ENCODE measurements around the gene TMED10. TPM values are rescaled to one million over a fixed set of nuclear protein-coding genes. Genes with fewer than 3 reads are reported as not detected.

The TMED10 gene
- total and polyA plus RNA-seq, 2 of the 13 experiments (the other 11 are each of a cell fraction or from before 2014, with no cell fraction given), result 311 to 377 TPM

DNA sequence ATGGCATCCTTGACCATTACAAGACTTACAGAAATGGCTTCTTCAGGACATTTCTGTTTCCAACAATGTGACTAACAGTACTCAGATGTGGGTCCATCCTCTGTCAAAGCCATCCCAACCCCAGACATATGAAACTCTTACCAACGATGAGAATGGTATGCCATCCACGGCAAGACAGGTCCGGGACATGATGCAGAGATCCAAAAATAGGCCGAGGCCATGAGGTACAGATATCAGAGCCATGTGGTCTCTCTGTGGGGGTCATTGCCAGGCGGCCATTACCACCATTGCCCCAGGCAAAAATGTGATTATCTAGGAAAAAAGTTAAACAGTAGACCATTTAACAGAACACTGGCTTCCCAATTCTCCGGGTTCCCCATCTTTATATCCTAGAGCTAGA, 79.5 kb downstream of the TMED10 start:
- Histone ChIP-seq H3K9ac (ENCODE audit: insufficient read depth, low read depth, low read length) (no peak overlapping the region), H3K4me1 (ENCODE audit: insufficient read depth, low read length) (no peaks in the 10 kb centered on the region), H3K27ac (ENCODE audit: extremely low read length, insufficient read depth, low read length) (no peak overlapping the region), H3K36me3 (replicated peaks in 1 of 2; ENCODE audit: control insufficient read depth in 1 of 2, insufficient read depth in 2 of 2, low read length in 2 of 2) (peaks cover 10 to 57% of the 10 kb centered on the region in 2 experiments), H3K27me3 (ENCODE audit: control insufficient read depth in 1 of 2, insufficient read depth in 2 of 2, low read length in 2 of 2) (no peaks in the 10 kb centered on the region), H3K9me3 (ENCODE audit: low read length) (no peaks in the 10 kb centered on the region), H3K4me2 (ENCODE audit: low read depth, low read length) (no peak overlapping the region), H2AFZ (ENCODE audit: low read length) (no peak overlapping the region), H4K20me1 (ENCODE audit: insufficient read depth, low read length) (no peaks in the 10 kb centered on the region), H3K4me3 (replicated peaks in 1 of 3; ENCODE audit: insufficient read depth in 1 of 3, low read depth in 2 of 3, low read length in 3 of 3) (no peak overlapping the region), H3K79me2 (ENCODE audit: insufficient read depth, low read length) (no peaks in the 10 kb centered on the region)
- BruUV-seq (replicated peaks), result no TSS peak
- ChIA-PET POLR2A (no interaction called here), CTCF (ENCODE audit: low intra/inter-chr PET ratio, low total read pairs) (no interaction called here)
- in situ Hi-C loops (cut with HindIII; ENCODE audit: extremely low pct_ligation_motif_present, low pct_unique_long_range_greater_than_20kb) (no loop called here), intact Hi-C loops (cut with micrococcal nuclease; ENCODE audit: unreplicated experiment) (no loop called here)
- 99% methylated on average over 6 of the region's 6 CpGs for WGBS (ENCODE audit: low lambda C conversion rate)
- TF ChIP-seq, protein P1, sequence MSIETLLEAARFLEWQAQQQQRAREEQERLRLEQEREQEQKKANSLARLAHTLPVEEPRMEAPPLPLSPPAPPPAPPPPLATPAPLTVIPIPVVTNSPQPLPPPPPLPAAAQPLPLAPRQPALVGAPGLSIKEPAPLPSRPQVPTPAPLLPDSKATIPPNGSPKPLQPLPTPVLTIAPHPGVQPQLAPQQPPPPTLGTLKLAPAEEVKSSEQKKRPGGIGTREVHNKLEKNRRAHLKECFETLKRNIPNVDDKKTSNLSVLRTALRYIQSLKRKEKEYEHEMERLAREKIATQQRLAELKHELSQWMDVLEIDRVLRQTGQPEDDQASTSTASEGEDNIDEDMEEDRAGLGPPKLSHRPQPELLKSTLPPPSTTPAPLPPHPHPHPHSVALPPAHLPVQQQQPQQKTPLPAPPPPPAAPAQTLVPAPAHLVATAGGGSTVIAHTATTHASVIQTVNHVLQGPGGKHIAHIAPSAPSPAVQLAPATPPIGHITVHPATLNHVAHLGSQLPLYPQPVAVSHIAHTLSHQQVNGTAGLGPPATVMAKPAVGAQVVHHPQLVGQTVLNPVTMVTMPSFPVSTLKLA (IDR thresholded peaks at IDR 0.05), result peak; percentile 86
- TF ChIP-seq TAF15 (IDR thresholded peaks at IDR 0.05; ENCODE audit: low read depth, low read length, poor library complexity, severe bottlenecking), result no peak
- no peak for FAIRE-seq
- no peak for DNase-seq (ENCODE audit: low spot score)
- ATAC-seq, result no peak

DNA sequence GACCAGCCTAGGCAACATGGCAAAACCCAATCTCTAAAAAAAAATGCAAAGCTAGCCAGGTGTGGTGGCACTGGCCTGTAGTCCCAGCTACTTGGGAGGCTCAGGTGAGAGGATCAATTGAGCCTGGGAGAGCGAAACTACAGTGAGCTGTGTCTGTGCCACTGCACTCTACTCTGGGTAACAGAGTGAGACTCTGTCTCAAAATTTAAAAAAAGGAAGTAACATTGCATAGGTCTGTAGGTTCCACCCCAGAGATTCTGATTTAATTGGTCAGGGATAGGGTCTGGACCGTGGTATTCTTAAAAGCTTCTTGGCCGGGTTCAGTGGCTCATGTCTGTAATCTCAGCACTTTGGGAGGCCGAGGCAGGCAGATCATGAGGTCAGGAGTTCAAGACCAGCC, 80.7 kb downstream of the TMED10 start:
- DNase-seq (ENCODE audit: low spot score) (no peak), ATAC-seq (no peak), FAIRE-seq (no peak)
- Histone ChIP-seq H3K9me3 (ENCODE audit: low read length) (no peaks in the 10 kb centered on the region), H3K36me3 (replicated peaks in 1 of 2; ENCODE audit: control insufficient read depth in 1 of 2, insufficient read depth in 2 of 2, low read length in 2 of 2) (peaks cover 10 to 54% of the 10 kb centered on the region in 2 experiments), H4K20me1 (ENCODE audit: insufficient read depth, low read length) (no peaks in the 10 kb centered on the region), H3K4me3 (replicated peaks in 1 of 3; ENCODE audit: insufficient read depth in 1 of 3, low read depth in 2 of 3, low read length in 3 of 3) (no peak overlapping the region), H3K9ac (ENCODE audit: insufficient read depth, low read depth, low read length) (no peak overlapping the region), H2AFZ (ENCODE audit: low read length) (no peak overlapping the region), H3K79me2 (ENCODE audit: insufficient read depth, low read length) (no peaks in the 10 kb centered on the region), H3K4me1 (ENCODE audit: insufficient read depth, low read length) (no peaks in the 10 kb centered on the region), H3K4me2 (ENCODE audit: low read depth, low read length) (no peak overlapping the region), H3K27ac (ENCODE audit: extremely low read length, insufficient read depth, low read length) (no peak overlapping the region), H3K27me3 (ENCODE audit: control insufficient read depth in 1 of 2, insufficient read depth in 2 of 2, low read length in 2 of 2) (no peaks in the 10 kb centered on the region)
- in situ Hi-C loops (cut with HindIII; ENCODE audit: extremely low pct_ligation_motif_present, low pct_unique_long_range_greater_than_20kb), result no loop called here
- TF ChIP-seq, protein P2, sequence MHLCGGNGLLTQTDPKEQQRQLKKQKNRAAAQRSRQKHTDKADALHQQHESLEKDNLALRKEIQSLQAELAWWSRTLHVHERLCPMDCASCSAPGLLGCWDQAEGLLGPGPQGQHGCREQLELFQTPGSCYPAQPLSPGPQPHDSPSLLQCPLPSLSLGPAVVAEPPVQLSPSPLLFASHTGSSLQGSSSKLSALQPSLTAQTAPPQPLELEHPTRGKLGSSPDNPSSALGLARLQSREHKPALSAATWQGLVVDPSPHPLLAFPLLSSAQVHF (CRISPR knock-in tag; IDR thresholded peaks at IDR 0.05), result no peak
- TF ChIP-seq CCDC6 (CRISPR knock-in tag; IDR thresholded peaks at IDR 0.05) (no peak), ZNF780A (CRISPR knock-in tag; IDR thresholded peaks at IDR 0.05) (no peak), ZFP62 (CRISPR knock-in tag; IDR thresholded peaks at IDR 0.05) (no peak)
- TF ChIP-seq, protein P3, sequence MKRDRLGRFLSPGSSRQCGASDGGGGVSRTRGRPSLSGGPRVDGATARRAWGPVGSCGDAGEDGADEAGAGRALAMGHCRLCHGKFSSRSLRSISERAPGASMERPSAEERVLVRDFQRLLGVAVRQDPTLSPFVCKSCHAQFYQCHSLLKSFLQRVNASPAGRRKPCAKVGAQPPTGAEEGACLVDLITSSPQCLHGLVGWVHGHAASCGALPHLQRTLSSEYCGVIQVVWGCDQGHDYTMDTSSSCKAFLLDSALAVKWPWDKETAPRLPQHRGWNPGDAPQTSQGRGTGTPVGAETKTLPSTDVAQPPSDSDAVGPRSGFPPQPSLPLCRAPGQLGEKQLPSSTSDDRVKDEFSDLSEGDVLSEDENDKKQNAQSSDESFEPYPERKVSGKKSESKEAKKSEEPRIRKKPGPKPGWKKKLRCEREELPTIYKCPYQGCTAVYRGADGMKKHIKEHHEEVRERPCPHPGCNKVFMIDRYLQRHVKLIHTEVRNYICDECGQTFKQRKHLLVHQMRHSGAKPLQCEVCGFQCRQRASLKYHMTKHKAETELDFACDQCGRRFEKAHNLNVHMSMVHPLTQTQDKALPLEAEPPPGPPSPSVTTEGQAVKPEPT (CRISPR knock-in tag; IDR thresholded peaks at IDR 0.05; ENCODE audit: low read depth), result no peak
- BruUV-seq (replicated peaks), result no TSS peak
- intact Hi-C loops (cut with micrococcal nuclease; ENCODE audit: unreplicated experiment), result no loop called here
- WGBS (ENCODE audit: low lambda C conversion rate), result 93% methylated on average over 4 of the region's 4 CpGs
- CTCF ChIA-PET (ENCODE audit: low intra/inter-chr PET ratio, low total read pairs), result no interaction called here
- POLR2A ChIA-PET, result no interaction called here
